Measurements from ENCODE around the gene ARSK. TPM values are rescaled to one million over a fixed set of nuclear protein-coding genes. Genes with fewer than 3 reads are reported as not detected.

ARSK gene
- total and polyA plus RNA-seq, 2 of the 13 experiments (the other 11 are each of a cell fraction or from before 2014, with no cell fraction given): 7.9 TPM

- no peak for TF ChIP-seq BCLAF1 (IDR thresholded peaks at IDR 0.05)
- peak; percentile 23; the same call in 1 of the 2 replicates for TF ChIP-seq SNAPC2 (CRISPR knock-in tag; IDR thresholded peaks at IDR 0.05)
- no peak for TF ChIP-seq DPF2 (CRISPR knock-in tag; IDR thresholded peaks at IDR 0.05; ENCODE audit: borderline replicate concordance, low read depth)
- TF ChIP-seq ZNF335 (CRISPR knock-in tag; IDR thresholded peaks at IDR 0.05): no peak
- TF ChIP-seq IKZF1 (IDR thresholded peaks at IDR 0.05): no peak
- no peak for TF ChIP-seq SYNCRIP (IDR thresholded peaks at IDR 0.05; ENCODE audit: insufficient read depth, low read depth, low read length)
- TF ChIP-seq ZNF337 (CRISPR knock-in tag; IDR thresholded peaks at IDR 0.05; ENCODE audit: borderline replicate concordance, low read depth): no peak
- no peak for TF ChIP-seq MED8 (CRISPR knock-in tag; IDR thresholded peaks at IDR 0.05; ENCODE audit: insufficient replicate concordance)
- peak; percentile 55 for TF ChIP-seq RBFOX2 (IDR thresholded peaks at IDR 0.05; ENCODE audit: low read depth, low read length)
- 0 out of 2 replicates have a peak, but pooled peaks have one; percentile 1 for TF ChIP-seq HOXD1 (CRISPR knock-in tag; IDR thresholded peaks at IDR 0.05)
- TF ChIP-seq ZNF432 (CRISPR knock-in tag; IDR thresholded peaks at IDR 0.05; ENCODE audit: borderline replicate concordance): 0 out of 2 replicates have a peak, but pooled peaks have one; percentile 58
- TF ChIP-seq ZFP90 (CRISPR knock-in tag; IDR thresholded peaks at IDR 0.05; ENCODE audit: borderline replicate concordance): peak; percentile 45; the same call in 1 of the 2 replicates
- 0 out of 2 replicates have a peak, but pooled peaks have one; percentile 8 for TF ChIP-seq FOXO1 (CRISPR knock-in tag; IDR thresholded peaks at IDR 0.05)
- TF ChIP-seq MATR3 (CRISPR knock-in tag; IDR thresholded peaks at IDR 0.05): no peak
- TF ChIP-seq KAT7 (CRISPR knock-in tag; IDR thresholded peaks at IDR 0.05; ENCODE audit: borderline replicate concordance): no peak
- TF ChIP-seq ELK4 (CRISPR knock-in tag; IDR thresholded peaks at IDR 0.05; ENCODE audit: borderline replicate concordance): no peak
- no peak for TF ChIP-seq MTF1 (CRISPR knock-in tag; IDR thresholded peaks at IDR 0.05)
- TF ChIP-seq MAFF (IDR thresholded peaks at IDR 0.05; ENCODE audit: low read depth, low read length): no peak
- TF ChIP-seq HOXA7 (CRISPR knock-in tag; IDR thresholded peaks at IDR 0.05): no peak
- no peak for TF ChIP-seq PPARG (CRISPR knock-in tag; conservative IDR thresholded peaks at IDR 0.05)
- 0 out of 2 replicates have a peak, but pooled peaks have one; percentile 58 for TF ChIP-seq ZNF83 (CRISPR knock-in tag; IDR thresholded peaks at IDR 0.05; ENCODE audit: borderline replicate concordance)
- TF ChIP-seq CENPBD1 (CRISPR knock-in tag; IDR thresholded peaks at IDR 0.05; ENCODE audit: borderline replicate concordance, low read depth): no peak
Measured at GRCh38 chr5:95620870-95621838, 66.3 kb downstream of the ARSK start (continued).

Data from HepG2 (cell line).